HG03575 (cell line): ENCODE data around the gene DUSP10.

Source experiments
- ATAC-seq: cut with Tn5 transposase; IDR thresholded peaks from one replicate; pipeline ENCODE4 v1.9.1; 2021; ENCODE audit not compliant: unreplicated experiment, insufficient number of reproducible peaks, low FRiP score; ENCODE audit errors: extremely low read depth

Gene DUSP10

DNA sequence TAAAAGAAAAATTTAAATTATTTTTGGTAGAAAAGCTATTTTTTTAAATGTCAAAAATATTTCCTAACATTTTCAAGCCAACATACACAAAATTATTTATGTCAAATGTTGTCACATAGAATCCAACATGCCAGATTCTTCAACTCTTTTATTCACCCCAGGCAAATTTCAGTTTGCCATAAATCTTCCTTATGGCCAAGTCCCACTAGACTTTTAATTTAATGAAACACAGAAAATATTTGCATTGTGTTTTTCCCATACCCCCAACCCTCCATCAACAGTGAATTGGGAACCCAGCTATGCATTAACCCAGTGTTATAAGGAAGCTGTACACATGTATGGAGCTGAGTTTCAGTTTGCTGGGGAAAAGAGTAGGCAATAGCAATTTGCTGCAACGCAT is 41.4 kb downstream of the DUSP10 start:
- ATAC-seq, result no peak

DNA sequence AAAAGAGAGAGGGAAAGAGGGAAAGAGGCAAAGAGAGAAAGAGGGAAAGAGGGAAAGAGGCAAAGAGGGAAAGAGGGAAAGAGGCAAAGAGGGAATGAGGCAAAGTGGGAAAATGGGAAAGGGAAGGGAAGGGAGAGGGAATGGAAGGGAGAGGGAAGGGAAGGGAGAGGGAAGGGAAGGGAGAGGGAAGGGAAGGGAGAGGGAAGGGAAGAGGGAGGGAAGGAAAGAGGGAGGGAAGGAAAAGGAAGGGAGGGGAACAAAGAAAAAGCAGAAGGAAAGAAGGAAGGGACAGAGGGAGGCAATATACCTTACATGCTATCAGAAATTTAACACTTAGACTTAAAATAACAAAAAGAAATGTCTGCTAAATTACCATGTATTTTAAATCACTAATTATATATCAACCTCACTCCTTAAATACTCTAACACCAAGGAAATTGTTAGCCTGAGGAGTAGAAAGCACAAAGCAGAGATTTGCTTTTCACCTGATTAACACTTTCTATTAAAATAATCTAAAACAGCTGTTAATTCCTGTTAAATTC is 41.8 kb downstream of the DUSP10 start:
- no peak for ATAC-seq

DNA sequence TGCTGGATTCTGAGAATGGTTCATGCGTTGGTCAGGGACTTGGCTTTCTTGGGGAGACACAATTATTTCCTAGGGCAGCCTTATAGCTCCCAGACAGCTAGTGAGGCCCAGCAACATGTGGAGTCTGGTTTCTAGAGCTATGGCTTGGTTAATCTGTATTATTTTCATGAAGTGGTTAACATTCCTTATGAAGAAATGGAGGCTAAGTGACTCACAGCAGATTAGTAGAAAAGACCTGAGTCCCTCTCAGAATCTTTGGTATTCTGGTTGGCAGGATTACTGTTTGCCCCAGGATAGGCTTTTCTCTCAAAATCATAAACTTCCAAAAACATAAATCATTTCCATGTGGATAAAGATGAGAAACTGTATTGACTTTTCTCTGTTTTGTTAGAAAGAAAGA is 42.3 kb downstream of the DUSP10 start:
- ATAC-seq, result no peak

DNA sequence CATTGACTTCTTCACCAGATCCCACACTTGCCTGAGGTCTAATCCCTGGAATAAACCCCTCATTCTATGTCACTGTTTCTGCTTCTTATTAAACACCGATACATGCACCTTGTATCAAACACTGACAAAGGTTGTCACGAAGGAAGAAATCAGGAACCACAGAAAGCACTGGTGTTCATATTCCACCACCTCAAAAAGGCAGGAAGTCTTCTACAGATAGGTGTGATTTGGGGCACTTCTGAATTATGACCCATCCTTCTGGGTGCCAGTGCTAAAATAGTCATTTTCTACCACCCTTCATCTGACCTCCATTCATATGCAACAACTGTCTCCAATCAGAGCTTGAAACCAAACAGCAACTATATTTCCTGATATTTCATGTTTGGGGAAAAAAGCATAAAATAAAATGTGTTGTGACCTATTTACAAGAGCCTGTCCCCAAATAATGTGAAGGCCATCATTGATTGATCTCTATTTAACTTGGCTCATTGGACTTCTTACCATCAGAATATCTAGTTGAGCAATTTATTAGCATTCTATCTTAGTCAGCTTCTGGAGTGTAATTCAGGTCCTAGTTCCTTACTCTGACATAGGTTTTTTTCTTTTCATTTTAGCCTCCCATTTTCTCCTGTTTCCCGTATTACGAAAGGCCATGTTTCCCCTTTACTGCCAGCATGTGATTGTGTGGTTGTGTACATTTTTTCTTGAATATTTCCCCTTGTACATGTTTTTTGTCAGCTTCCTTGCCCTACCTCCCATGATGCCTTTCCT is 43.1 kb downstream of the DUSP10 start:
- ATAC-seq, result no peak

DNA sequence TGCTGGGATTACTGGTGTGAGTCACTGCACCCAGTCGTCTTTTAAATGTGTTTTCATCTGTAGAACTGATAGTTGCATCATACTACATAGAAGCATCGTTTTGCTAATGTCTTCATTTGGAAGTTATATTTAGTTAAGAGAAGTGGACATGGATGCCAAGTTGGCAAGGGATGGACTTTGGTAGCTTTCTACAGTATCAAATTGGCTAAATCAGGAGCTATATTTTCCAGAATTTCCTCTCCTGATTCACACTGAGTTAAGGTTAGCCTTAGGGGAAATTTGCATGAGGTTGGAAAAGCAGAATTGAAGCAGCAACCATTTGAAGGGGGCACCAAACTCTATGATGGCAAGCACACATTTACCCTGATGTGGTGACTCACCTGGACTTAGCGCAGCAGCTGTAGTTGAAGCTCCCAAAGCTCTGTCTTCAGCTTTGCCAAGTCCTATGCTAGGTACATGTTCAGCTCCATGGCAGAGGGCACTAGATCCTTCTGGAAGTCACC is 43.9 kb downstream of the DUSP10 start:
- no peak for ATAC-seq

DNA sequence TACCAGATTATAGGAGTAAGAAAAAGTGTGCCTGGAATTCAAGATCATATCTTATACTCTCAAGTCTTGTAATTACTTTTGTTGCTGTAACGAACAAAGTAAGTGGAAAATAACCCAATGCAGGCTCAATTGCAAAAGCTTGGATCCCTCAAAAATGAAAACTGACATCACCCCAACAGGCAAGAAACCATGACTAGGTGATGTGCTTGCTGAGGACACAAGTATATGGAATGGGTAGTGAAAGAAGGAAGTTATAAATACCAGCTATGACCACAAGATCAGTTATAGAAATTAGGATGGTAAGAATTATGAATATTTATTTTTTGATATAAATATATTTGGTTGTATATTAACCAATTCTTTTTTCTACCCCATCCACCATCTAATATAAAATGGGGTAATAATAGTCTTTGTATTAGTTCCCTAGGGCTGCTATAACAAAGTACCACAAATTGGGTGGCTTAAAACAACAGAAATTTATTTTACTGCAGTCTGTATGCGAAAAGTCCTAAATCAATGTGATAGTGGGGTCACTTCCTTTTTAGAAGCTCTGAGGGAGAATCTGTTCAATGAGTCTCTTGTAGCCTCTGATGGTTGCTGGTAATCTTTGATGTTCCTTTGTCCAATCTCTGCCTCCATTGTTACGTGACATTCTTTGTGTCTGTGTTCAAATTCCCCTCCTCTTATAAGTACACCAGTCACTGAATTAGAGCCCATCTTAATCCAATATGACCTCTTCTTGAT is 45.0 kb downstream of the DUSP10 start:
- ATAC-seq, result no peak

DNA sequence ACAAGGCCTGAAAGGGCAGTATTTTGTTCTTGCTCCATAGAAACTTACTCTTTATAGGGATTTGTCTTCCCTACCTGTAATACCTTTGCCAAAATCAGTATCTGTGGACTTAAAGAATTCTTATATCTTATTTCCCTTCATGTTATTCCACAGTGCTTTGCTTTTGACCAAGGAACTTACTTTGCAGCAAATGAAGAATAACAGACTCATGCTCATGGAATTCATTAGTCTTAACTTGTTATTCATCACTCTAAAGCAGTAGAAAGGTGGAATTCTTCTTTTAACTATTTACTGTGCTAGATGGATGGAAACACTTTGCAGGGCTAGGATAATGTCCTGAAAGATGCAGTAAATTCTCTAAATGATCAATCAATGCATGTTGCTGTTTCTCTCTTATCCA is 45.9 kb downstream of the DUSP10 start:
- no peak for ATAC-seq

DNA sequence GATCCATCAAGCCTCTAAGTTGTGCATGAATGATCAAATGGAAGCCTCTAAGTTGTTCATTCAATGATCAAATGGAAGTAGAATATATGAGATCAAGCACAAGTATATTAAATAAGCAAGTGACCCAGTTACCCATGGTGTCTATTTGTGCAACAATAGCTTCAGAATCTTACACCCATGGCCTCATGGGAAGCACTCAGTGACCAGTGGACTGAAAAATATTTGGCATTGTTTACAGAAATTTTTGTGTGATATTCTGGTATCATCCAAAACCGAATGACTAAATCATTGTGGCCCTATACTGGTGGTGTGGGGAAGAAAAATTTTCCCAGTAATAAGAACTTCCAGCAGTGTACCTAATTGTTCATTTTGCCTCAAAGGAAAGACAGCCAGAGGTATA is 46.6 kb downstream of the DUSP10 start:
- no peak for ATAC-seq

DNA sequence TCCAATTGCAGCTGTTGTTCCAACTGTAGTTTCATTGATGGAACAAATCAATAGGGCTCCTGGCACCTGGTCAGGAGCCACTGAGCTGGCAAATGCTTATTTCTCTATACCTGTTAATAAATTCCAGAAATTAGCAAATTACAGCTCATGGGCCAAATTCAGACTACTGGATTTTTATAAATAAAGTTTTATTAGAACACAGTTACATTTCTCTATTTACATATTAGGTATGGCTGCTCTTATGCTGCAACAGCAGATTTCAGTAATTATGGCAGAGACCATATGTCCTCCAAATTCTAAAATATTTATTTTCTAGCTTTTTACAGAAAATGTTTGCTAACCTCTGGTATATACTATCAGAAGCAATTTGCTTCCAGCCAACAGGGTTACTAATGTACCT is 47.8 kb downstream of the DUSP10 start:
- ATAC-seq, result no peak

DNA sequence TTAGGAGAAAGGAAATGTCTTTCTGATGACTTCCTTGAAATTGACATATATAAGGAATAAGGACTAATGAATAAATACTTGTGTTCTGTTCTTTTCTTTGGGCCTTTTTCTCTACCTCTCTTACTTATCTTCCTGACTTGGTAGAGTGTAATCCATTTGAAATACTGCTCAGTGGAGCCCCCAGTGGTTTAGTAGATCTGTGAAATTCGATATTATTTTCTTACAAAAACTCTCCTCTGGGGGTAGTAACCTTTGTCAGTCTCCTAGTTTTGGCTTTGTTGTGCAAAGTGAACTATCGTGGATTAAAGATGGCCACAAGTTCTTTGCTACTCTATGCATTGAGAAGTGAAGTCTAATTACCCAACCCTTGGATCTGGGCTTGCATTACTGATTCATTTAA is 48.8 kb downstream of the DUSP10 start:
- ATAC-seq, result no peak

DNA sequence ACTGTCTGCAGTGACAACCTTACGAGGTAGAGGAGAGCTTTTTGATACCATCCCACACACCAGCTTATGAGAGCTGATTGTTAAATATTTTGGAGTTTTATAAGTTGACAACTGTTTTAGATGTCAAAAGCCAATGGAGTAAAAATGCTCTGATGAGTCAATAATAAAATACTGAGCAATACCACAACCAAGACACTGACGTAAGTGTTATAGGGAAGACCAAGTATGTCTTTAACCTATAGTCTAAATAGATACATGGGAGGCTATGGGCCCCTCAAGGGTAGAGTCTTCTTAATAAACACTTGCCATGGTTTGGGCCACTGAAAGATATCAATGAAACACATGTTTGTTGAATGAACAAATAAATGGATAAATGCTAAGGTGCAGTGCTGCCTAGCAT is 49.2 kb downstream of the DUSP10 start:
- ATAC-seq, result no peak

DNA sequence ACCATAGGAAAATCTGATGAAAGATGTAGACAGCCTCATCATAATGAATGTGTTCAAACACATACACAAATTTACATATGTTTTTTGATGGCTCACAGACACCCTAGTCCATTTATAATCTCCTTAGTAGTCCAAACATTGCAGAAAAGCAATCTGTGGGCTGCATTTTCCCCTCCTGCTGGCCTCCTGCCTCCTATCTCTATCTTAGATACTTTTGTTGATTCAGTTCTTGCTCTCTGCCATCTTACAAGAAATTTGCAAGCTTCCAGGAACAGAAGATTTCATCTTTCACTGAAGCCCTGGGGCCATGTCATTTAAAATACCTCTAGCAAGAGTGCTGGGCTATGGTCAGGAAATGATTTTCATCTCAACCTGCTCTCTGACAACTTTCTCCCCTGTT is 50.6 kb downstream of the DUSP10 start:
- no peak for ATAC-seq

DNA sequence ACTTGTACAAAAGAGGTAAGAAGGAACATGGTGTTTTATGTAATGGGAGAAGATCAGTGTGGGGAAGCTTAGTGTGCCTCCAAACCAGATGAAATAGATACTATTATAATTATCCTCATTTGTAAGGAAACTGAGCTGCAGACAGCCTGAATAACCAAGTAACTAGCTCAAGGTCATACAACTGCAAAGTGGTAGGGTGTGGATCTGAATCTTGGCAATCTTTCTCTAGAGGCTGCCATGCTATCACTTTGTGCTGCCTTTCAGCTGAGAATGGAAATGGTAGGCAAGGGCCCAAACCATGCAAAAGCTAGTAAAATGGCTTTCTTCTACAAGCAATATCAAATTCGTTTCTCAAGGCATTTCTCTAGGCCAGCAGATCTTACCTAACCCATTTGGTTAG is 51.0 kb downstream of the DUSP10 start:
- ATAC-seq, result no peak

DNA sequence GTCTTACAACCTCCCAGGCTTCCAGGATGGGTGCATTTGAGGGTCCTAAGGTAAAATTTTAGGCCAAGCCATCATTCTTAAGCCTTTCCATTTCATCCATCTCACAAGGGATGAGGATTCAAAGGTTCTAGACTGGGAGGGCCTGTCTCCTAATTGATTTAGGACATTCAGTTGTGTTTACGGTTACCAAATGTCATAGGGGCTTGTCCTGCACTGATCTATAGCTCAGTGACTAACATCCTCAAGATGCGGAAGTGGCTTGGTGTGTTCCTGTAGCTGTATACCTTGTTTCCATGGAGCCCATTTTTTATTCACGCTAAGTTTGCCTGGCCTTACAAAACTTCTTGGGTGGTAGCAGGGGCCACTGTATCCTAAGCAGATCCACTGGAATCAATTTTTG is 52.8 kb downstream of the DUSP10 start:
- ATAC-seq, result no peak

DNA sequence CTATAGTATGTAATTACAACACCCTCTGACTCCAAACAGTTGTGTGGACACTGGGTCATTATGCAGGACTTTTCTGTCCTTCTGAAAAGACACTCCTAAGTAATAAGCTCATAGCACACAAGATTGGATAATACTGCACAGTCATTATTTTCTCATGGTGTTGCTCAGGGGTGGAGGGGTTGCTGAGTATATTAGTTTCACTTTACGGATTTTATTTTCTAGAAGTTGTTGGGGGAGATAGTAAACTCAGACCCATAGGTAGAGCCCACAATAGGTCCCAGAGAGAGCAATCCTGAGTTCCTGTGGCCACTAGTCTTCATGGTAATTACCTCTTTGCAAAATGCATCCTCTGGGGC is 53.4 kb downstream of the DUSP10 start:
- ATAC-seq, result no peak

DNA sequence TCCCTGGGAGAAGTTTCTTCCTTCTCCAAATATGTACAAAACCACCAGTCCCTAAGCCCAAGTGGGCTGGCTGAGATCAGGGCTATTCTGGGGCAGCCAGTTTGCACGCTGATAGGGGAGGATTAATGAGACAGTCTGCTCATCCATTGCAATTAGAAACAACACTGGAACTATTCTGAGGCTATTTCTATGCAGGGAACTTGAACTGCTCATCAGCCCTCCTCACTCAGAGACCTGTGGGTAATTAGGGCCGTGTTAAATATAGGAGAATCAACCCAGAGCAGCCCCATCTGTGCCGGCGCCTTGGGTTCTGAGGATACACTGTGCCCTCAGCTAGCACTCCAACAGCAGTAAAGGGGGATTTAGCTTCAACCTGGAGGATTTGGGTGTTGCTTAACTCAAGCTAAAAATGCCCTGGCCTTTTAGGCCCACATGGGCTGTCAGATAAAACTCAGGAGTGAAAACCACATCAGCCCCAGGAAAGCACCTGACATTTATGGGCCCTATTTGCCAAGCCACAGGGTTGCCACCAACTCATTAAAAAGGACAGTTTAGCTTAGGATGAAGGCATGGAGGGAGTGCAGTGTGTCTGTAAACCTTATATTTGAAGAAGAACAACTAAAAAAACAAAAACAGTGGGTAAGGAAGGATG is 53.9 kb downstream of the DUSP10 start:
- no peak for ATAC-seq

DNA sequence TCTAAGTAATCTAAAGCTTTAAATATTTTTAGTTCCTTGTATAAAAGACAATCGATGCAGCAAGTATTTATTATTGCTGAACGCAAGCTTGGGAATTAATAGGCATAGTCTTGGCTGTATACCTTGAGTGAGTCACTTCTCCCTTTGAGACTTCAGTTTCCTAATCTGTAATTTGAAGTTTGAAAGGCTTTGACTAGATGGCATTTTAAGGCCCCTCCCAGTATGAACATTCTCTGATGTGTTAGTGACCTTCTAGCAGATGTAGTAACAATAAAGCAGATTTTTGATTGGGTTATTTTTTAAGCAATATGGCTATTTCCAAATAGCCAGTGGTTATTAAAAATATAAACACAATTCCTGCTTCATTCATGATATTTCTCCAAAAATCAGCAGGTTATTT is 58.2 kb downstream of the DUSP10 start:
- ATAC-seq, result no peak

DNA sequence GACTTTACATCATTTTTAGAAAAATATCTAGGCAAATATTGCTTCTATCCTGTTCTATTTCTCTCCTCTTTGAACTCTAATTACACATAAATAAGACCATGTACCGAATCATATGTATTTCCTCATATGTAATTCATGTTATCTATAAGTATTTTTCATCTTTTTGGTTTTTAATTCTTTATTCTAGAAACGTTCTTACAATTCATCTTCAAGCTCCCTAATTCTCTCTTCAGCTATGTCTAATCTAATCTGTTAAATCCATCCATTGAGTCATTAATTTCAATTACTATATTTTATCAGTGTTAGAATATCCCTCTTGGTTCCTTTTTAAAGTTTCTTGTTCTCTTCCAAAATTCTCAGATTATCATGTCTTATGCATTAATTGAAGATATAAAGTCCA is 61.8 kb downstream of the DUSP10 start:
- no peak for ATAC-seq

DNA sequence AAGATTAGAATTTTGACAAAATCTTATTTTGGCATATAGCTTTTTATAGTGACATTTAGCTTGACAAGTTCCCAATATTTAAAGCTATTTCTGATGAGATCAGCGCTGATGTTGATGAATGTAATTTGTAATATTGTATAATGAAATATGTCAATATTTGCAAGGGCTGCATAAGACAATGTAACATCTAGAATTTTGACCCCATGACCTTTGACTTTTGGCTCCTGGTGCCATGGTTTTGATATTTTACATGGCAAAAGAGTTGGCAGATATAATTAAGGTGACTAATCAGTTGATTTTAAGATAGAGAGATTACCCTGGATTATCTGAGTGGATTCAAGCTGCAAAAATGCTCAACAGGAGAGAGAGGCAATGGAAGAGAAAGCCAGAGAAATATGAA is 63.9 kb downstream of the DUSP10 start:
- ATAC-seq, result no peak
